ENCODE measurements around the gene ONECUT1.

GRCh38 chr15:52789008-52789600 is 1.0 kb downstream of the ONECUT1 start:
- TF ChIP-seq CTCF (conservative IDR thresholded peaks at IDR 0.05) (no peak), ZFX (IDR thresholded peaks at IDR 0.05) (no peak)
